Kidney (tissue), 14 donors: ENCODE data around the gene MSI2. TPM values are rescaled to one million over a fixed set of nuclear protein-coding genes. Genes with fewer than 3 reads are reported as not detected.

Source experiments
- DNase-seq, 5 donors: peaks; one replicate each; pipeline ENCODE4 v3.0.0-alpha.2; 2013 to 2020
- FAIRE-seq: peaks from 2 replicates; lab custom pipeline; 2012; peaks lifted over from hg19 to GRCh38; lab: Jason Lieb, UNC
- H3K27ac ChIP-seq, 2 donors: one replicate each; pipeline ENCODE4 v1.7.0; 2013; ENCODE audit warnings: low read depth in 2 of 2, low read length in 2 of 2, inconsistent platforms in 1 of 2
- H3K27me3 ChIP-seq: one replicate; pipeline ENCODE4 v1.7.1; 2013; ENCODE audit warnings: low read length, inconsistent platforms; ENCODE audit not compliant: control insufficient read depth, insufficient read depth
- H3K36me3 ChIP-seq, 3 donors: one replicate each; pipeline versions ENCODE4 v1.7.0 to v1.7.1; 2013; ENCODE audit warnings: low read length in 3 of 3, control low read depth in 1 of 3, inconsistent platforms in 1 of 3; ENCODE audit not compliant: insufficient read depth in 3 of 3, control insufficient read depth in 2 of 3
- H3K4me1 ChIP-seq, 3 donors: one replicate each; pipeline versions ENCODE4 v1.7.0 to v1.7.1; 2013; ENCODE audit warnings: low read length in 3 of 3, inconsistent platforms in 1 of 3, low read depth in 1 of 3; ENCODE audit not compliant: control insufficient read depth in 2 of 3, insufficient read depth in 2 of 3
- H3K4me3 ChIP-seq, 3 donors: one replicate each; pipeline versions ENCODE4 v1.7.0 to v1.8.1; 2013; ENCODE audit warnings: low read length in 3 of 3, control low read depth in 1 of 3, inconsistent platforms in 1 of 3
- H3K9ac ChIP-seq, 3 donors: one replicate each; pipeline versions ENCODE4 v1.7.0 to v1.7.1; 2013; ENCODE audit warnings: low read length in 3 of 3, control low read depth in 1 of 3, inconsistent platforms in 1 of 3
- H3K9me3 ChIP-seq, 3 donors: one replicate each; pipeline versions ENCODE4 v1.7.0 to v1.7.1; 2013; ENCODE audit warnings: low read length in 3 of 3, control low read depth in 1 of 3, inconsistent platforms in 1 of 3; ENCODE audit not compliant: control insufficient read depth in 2 of 3, insufficient read depth in 1 of 3
- CTCF ChIP-seq: IDR thresholded peaks from 3 replicates; pipeline ENCODE4 v1.5.1; 2012; ENCODE audit warnings: mild to moderate bottlenecking, moderate library complexity, borderline replicate concordance; ENCODE audit not compliant: insufficient read depth; ENCODE audit errors: extremely low read depth
- intact Hi-C: fragments of 100-400 bp; cut with DNase I; formaldehyde crosslinking; loops from one replicate; pipeline ENCODE4 v1.11.1; 2022
- polyA plus RNA-seq: library from polyadenylated mRNA; stranded (reverse); fragments of 350-450 nt; fragmentation: Illumina TruSeq; extraction: RNeasy Lipid Tissue Mini Kit (QIAGEN cat#74804); gene quantifications from one replicate; pipeline ENCODE4 v1.2.3, GENCODE V29; 2014; ENCODE audit warnings: low read depth, low replicate concordance; ENCODE audit not compliant: insufficient read depth
- total RNA-seq: library from RNA; stranded (reverse); fragmentation: NEBNext Ultra II Directional; extraction: Animal tissue kit (Norgen Biotek cat#: 25700); gene quantifications from one replicate; pipeline ENCODE4 v1.2.1, GENCODE V29; 2021
- donor health status: control.
- donor health status: control.
- donor health status: control.
- donor health status: control.
- donor health status: control.
- donor health status: DM: yes; HTN: yes; CAD: no.
- donor health status: Normal renal cell carcinoma (clear cell type).

Gene MSI2
- total and polyA plus RNA-seq, 2 donors from 2014 or later, result 69.2 to 151 TPM

- peaks cover 0 to 22% (median 16%) of the 10 kb centered on the region in 3 donors for H3K4me1 ChIP-seq
- peaks cover 0 to 8% (median 3%) of the 10 kb centered on the region in 3 donors for H3K36me3 ChIP-seq
- H3K27ac ChIP-seq, result peak overlapping the region in 1 of 2 donors; percentile 42
- no peaks in the 10 kb centered on the region for H3K9me3 ChIP-seq
- TF ChIP-seq CTCF, result no peak
- H3K9ac ChIP-seq, result no peak overlapping the region
- intact Hi-C loops, result no loop called here
- no peaks in the 10 kb centered on the region for H3K27me3 ChIP-seq
- no peak overlapping the region for H3K4me3 ChIP-seq
- FAIRE-seq (no peak), DNase-seq (no peak)
Observed at GRCh38 chr17:57327176-57327970, 71.0 kb downstream of the MSI2 start.

- peaks cover 0 to 22% (median 16%) of the 10 kb centered on the region in 3 donors for H3K4me1 ChIP-seq
- FAIRE-seq (no peak), DNase-seq (no peak)
- H3K27me3 ChIP-seq, result no peaks in the 10 kb centered on the region
- TF ChIP-seq CTCF, result no peak
- no peak overlapping the region for H3K9ac ChIP-seq
- no peaks in the 10 kb centered on the region for H3K9me3 ChIP-seq
- peaks cover 0 to 8% (median 3%) of the 10 kb centered on the region in 3 donors for H3K36me3 ChIP-seq
- intact Hi-C loops, result no loop called here
- H3K4me3 ChIP-seq, result no peak overlapping the region
- peak overlapping the region in 1 of 2 donors; percentile 88 for H3K27ac ChIP-seq
Observed at GRCh38 chr17:57328109-57328882, 72.0 kb downstream of the MSI2 start.

- intact Hi-C loops, result no loop called here
- H3K36me3 ChIP-seq, result peaks cover 0 to 5% (median 3%) of the 10 kb centered on the region in 3 donors
Observed at GRCh38 chr17:57329380-57330214, 73.3 kb downstream of the MSI2 start.

More at GRCh38 chr17:57329380-57330214, 73.3 kb downstream of the MSI2 start:
- peak overlapping the region in 1 of 3 donors; percentile 49 for H3K9ac ChIP-seq
- peak overlapping the region; percentile 74 to 88 for H3K27ac ChIP-seq
- peaks cover 0 to 20% (median 12%) of the 10 kb centered on the region in 3 donors for H3K4me1 ChIP-seq
- DNase-seq (peak in 2 of 5 donors; percentile 17 to 43), FAIRE-seq (peak; percentile 84)
- no peak for TF ChIP-seq CTCF
- no peaks in the 10 kb centered on the region for H3K9me3 ChIP-seq
- peak overlapping the region in 1 of 3 donors; percentile 16 for H3K4me3 ChIP-seq
- H3K27me3 ChIP-seq, result no peaks in the 10 kb centered on the region
